Adrenal gland (tissue), 5 donors: ENCODE results near the gene C9orf153.

Source experiments
- CTCF ChIP-seq, 6 experiments: fragments of 450-650 bp in 4 of 6; fragments of 200-600 bp in 2 of 6; sonication (generic) in 1 of 6; IDR thresholded peaks; 1 replicate in 5 of 6; 2 replicates in 1 of 6; pipeline versions ENCODE4 v1.5.1 to v1.8.0; 2016 to 2021; ENCODE audit warnings: antibody characterized with exemption in 6 of 6, mild to moderate bottlenecking in 2 of 6, moderate library complexity in 1 of 6
- POLR2A ChIP-seq, 2 donors: fragments of 450-650 bp; IDR thresholded peaks; one replicate each; pipeline ENCODE4 v1.6.1; 2017; ENCODE audit warnings: antibody characterized with exemption in 2 of 2, mild to moderate bottlenecking in 2 of 2, moderate library complexity in 1 of 2
- donor health status: DM: no; HTN: no; CAD: no.

GRCh38 chr9:86241216-86241615 lies 18.2 kb downstream of the C9orf153 start:
- no peak for TF ChIP-seq CTCF (IDR thresholded peaks at IDR 0.05)
- no peak for TF ChIP-seq POLR2A (IDR thresholded peaks at IDR 0.05)
